K562 (cell line): Measurements from ENCODE around the gene PLA2G4D. TPM values are rescaled to one million over a fixed set of nuclear protein-coding genes. Genes with fewer than 3 reads are reported as not detected.

ENCODE experiments used
- ATAC-seq: fragments of 200-7000 bp; cut with Tn5 transposase; 3 replicates; pipeline ENCODE4 v1.9.1; 2020; ENCODE audit warnings: moderate library complexity
- BruUV-seq: library from RNA; stranded (reverse); fragments of 400-500 nt; replicated peaks from 2 replicates; lab custom pipeline; 2021; lab: Mats Ljungman, UMichigan
- CTCF ChIA-PET: fragments of 300-600 bp; formaldehyde crosslinking; extraction: SDS; loops from one replicate; lab custom pipeline; 2021; ENCODE audit warnings: low intra/inter-chr PET ratio; lab: Yijun Ruan, JAX
- POLR2A ChIA-PET: fragments of 300-600, 350-650 bp; sonication (Branson Sonifier 250); formaldehyde crosslinking; extraction: SDS; loops from one replicate; lab custom pipeline; 2021; ENCODE audit warnings: antibody characterized with exemption, inconsistent platforms; lab: Yijun Ruan, JAX
- DNase-seq, 4 experiments: peaks; one replicate each; pipeline versions ENCODE4 v3.0.0 to v3.0.0-alpha.2; 2011 to 2018; ENCODE audit warnings: low spot score in 3 of 4, mixed read lengths in 3 of 4; ENCODE audit errors: extremely low read depth in 1 of 4
- FAIRE-seq: peaks from 2 replicates; lab custom pipeline; 2011; peaks lifted over from hg19 to GRCh38; lab: Jason Lieb, UNC
- H2AFZ ChIP-seq: 2 replicates; pipeline ENCODE4 v1.6.0; 2011; ENCODE audit warnings: low read depth, low read length, control low read depth, inconsistent platforms
- H3K27ac ChIP-seq: fragments of 200-600 bp; 3 replicates; pipeline ENCODE4 v1.8.0; 2011; ENCODE audit warnings: low read depth, mild to moderate bottlenecking, control low read depth, inconsistent platforms, low read length, moderate library complexity, mixed read lengths; ENCODE audit errors: extremely low read depth
- H3K27me3 ChIP-seq, 2 experiments: fragments of 300-600 bp in 1 of 2; 2 replicates in 1 of 2; 3 replicates in 1 of 2; pipeline versions ENCODE4 v1.6.0 to v1.8.0; 2011; ENCODE audit warnings: inconsistent platforms in 2 of 2, low read length in 2 of 2, mild to moderate bottlenecking in 1 of 2, mixed read lengths in 1 of 2, moderate library complexity in 1 of 2; ENCODE audit not compliant: control insufficient read depth in 2 of 2, insufficient read depth in 2 of 2
- H3K36me3 ChIP-seq: fragments of 300-600 bp; 3 replicates; pipeline ENCODE4 v1.8.0; 2011; ENCODE audit warnings: mild to moderate bottlenecking, low read length, inconsistent platforms; ENCODE audit not compliant: control insufficient read depth, insufficient read depth
- H3K4me1 ChIP-seq, 2 experiments: fragments of 200-600 bp in 1 of 2; replicated peaks in 1 of 2; 2 replicates in 1 of 2; 3 replicates in 1 of 2; pipeline versions ENCODE4 v1.5.1 to v1.8.0; 2011; ENCODE audit warnings: inconsistent platforms in 2 of 2, low read length in 2 of 2, mild to moderate bottlenecking in 1 of 2, mixed read lengths in 1 of 2, moderate library complexity in 1 of 2; ENCODE audit not compliant: control insufficient read depth in 2 of 2, insufficient read depth in 2 of 2
- H3K4me2 ChIP-seq: 2 replicates; pipeline ENCODE4 v1.6.1; 2011; ENCODE audit warnings: low read length, control low read depth, inconsistent platforms, mixed read lengths; ENCODE audit not compliant: insufficient read depth
- H3K4me3 ChIP-seq: fragments of 200-600 bp; sonication (generic), shearing (Covaris generic); 2 replicates; pipeline ENCODE4 v1.5.1; 2016; ENCODE audit warnings: control low read depth, inconsistent platforms
- H3K79me2 ChIP-seq: fragments of 200-600 bp; 3 replicates; pipeline ENCODE4 v1.8.0; 2011; ENCODE audit warnings: low read length, inconsistent platforms; ENCODE audit not compliant: control insufficient read depth, insufficient read depth
- H3K9ac ChIP-seq, 2 experiments: 2 replicates each; pipeline versions ENCODE4 v1.6.0 to v1.6.1; 2011; ENCODE audit warnings: low read depth in 2 of 2, low read length in 2 of 2, control low read depth in 1 of 2, inconsistent platforms in 1 of 2, mild to moderate bottlenecking in 1 of 2, mixed read lengths in 1 of 2; ENCODE audit not compliant: insufficient read depth in 1 of 2
- H3K9me1 ChIP-seq: one replicate; pipeline ENCODE4 v1.6.0; 2011; ENCODE audit warnings: inconsistent platforms, mild to moderate bottlenecking, low read length, moderate library complexity; ENCODE audit not compliant: control insufficient read depth, insufficient read depth
- H3K9me3 ChIP-seq: replicated peaks from 2 replicates; pipeline ENCODE4 v1.5.1; 2011; ENCODE audit warnings: low read depth, low read length, inconsistent platforms; ENCODE audit not compliant: control insufficient read depth, insufficient read depth
- H4K20me1 ChIP-seq: replicated peaks from 2 replicates; pipeline ENCODE4 v1.6.1; 2011; ENCODE audit warnings: low read length, inconsistent platforms, mixed read lengths; ENCODE audit not compliant: control insufficient read depth, insufficient read depth
- ATF4 ChIP-seq: fragments of 450-650 bp; formaldehyde crosslinking; IDR thresholded peaks from 2 replicates; pipeline ENCODE4 v1.4.0; 2022; ENCODE audit warnings: mild to moderate bottlenecking, moderate library complexity
- CREM ChIP-seq: IDR thresholded peaks from 2 replicates; pipeline ENCODE4 v1.6.1; 2014; ENCODE audit warnings: antibody characterized with exemption, low read depth
- E2F5 ChIP-seq: sonication (generic); formaldehyde crosslinking; IDR thresholded peaks from 2 replicates; pipeline ENCODE4 v1.8.0; 2022; ENCODE audit warnings: mild to moderate bottlenecking, missing genetic modification reagents
- ELF4 ChIP-seq: fragments of 450-650 bp; formaldehyde crosslinking; IDR thresholded peaks from 2 replicates; pipeline ENCODE4 v1.4.0; 2022; ENCODE audit warnings: missing genetic modification characterization
- FOXM1 ChIP-seq, 2 experiments: fragments of 450-650 bp in 1 of 2; sonication (generic) in 1 of 2; formaldehyde crosslinking in 1 of 2; IDR thresholded peaks; 2 replicates each; pipeline versions ENCODE4 v1.6.1 to v1.9.0; 2017 to 2022; ENCODE audit warnings: low read depth in 2 of 2, mild to moderate bottlenecking in 2 of 2, missing genetic modification reagents in 1 of 2, moderate library complexity in 1 of 2
- GATAD2A ChIP-seq: fragments of 450-650 bp; IDR thresholded peaks from 2 replicates; pipeline ENCODE4 v1.6.1; 2017
- MYC ChIP-seq, 2 experiments: fragments of 250-450 bp in 1 of 2; sonication (Bioruptor Pico) in 1 of 2; IDR thresholded peaks; 2 replicates each; pipeline versions ENCODE4 v1.5.1 to v1.6.1; 2012 to 2021; ENCODE audit warnings: low read depth in 2 of 2, borderline replicate concordance in 1 of 2, improper control_type of control experiment in 1 of 2, low read length in 1 of 2, mild to moderate bottlenecking in 1 of 2, moderate library complexity in 1 of 2
- NCOR1 ChIP-seq: fragments of 450-650 bp; IDR thresholded peaks from 2 replicates; pipeline ENCODE4 v1.6.1; 2016; ENCODE audit warnings: mild to moderate bottlenecking, moderate library complexity
- NFATC3 ChIP-seq: fragments of 450-650 bp; IDR thresholded peaks from 2 replicates; pipeline ENCODE4 v1.6.1; 2017; ENCODE audit warnings: mild to moderate bottlenecking
- NR2C2 ChIP-seq, 2 experiments: fragments of 200-800 bp in 1 of 2; sonication (Bioruptor generic) in 1 of 2; sonication (generic) in 1 of 2; formaldehyde crosslinking in 1 of 2; IDR thresholded peaks; 2 replicates each; pipeline versions ENCODE4 v1.6.1 to v1.8.0; 2016 to 2022; ENCODE audit warnings: mild to moderate bottlenecking in 1 of 2, missing compliant biosample characterization in 1 of 2, missing genetic modification characterization in 1 of 2, missing genetic modification reagents in 1 of 2
- POLR2G ChIP-seq: fragments of 200-400 bp; formaldehyde crosslinking; IDR thresholded peaks from 2 replicates; pipeline ENCODE4 v1.6.1; 2017; ENCODE audit warnings: low read depth, mild to moderate bottlenecking, antibody characterized with exemption, low read length, moderate library complexity
- SIRT6 ChIP-seq: IDR thresholded peaks from one replicate; pipeline ENCODE4 v1.6.1; 2012; ENCODE audit warnings: low read depth, mild to moderate bottlenecking, control low read depth, inconsistent platforms, low read length, moderate library complexity
- SRSF3 ChIP-seq: fragments of 200-400 bp; formaldehyde crosslinking; IDR thresholded peaks from 2 replicates; pipeline ENCODE4 v1.6.1; 2016; ENCODE audit warnings: mild to moderate bottlenecking, low read length, moderate library complexity; ENCODE audit not compliant: insufficient read depth
- TCFL5 ChIP-seq: fragments of 250-450 bp; sonication (Bioruptor Pico); conservative IDR thresholded peaks from 2 replicates; pipeline ENCODE4 v1.6.1; 2021; ENCODE audit warnings: mild to moderate bottlenecking, moderate library complexity, matching md5 sums
- WHSC1 ChIP-seq: IDR thresholded peaks from one replicate; pipeline ENCODE4 v1.6.1; 2012; ENCODE audit warnings: low read length, control low read depth, inconsistent platforms
- ZBTB1 ChIP-seq: sonication (generic); formaldehyde crosslinking; IDR thresholded peaks from 2 replicates; pipeline ENCODE4 v1.8.1; 2023; ENCODE audit warnings: missing genetic modification reagents, low read depth, mild to moderate bottlenecking, borderline replicate concordance
- ZBTB26 ChIP-seq: fragments of 450-650 bp; formaldehyde crosslinking; IDR thresholded peaks from 2 replicates; pipeline ENCODE4 v1.4.0; 2022; ENCODE audit warnings: missing genetic modification characterization
- ZBTB9 ChIP-seq: fragments of 450-650 bp; formaldehyde crosslinking; IDR thresholded peaks from 2 replicates; pipeline ENCODE4 v1.4.0; 2020; ENCODE audit warnings: mild to moderate bottlenecking, moderate library complexity
- ZNF121 ChIP-seq: sonication (generic); formaldehyde crosslinking; conservative IDR thresholded peaks from 2 replicates; pipeline ENCODE4 v1.8.0; 2022; ENCODE audit warnings: missing genetic modification reagents
- WGBS: fragments of 100-300 bp; shearing (Covaris generic); methylation state at CpG from one replicate; pipeline ENCODE4 v1.1.6; 2016; ENCODE audit warnings: low coverage, mixed read lengths; ENCODE audit not compliant: insufficient coverage; ENCODE audit errors: missing lambda C conversion rate; 5-methylcytosine and 5-hydroxymethylcytosine counted together
- in situ Hi-C: fragments of 300-500 bp; cut with MboI; formaldehyde crosslinking; loops from 4 replicates; pipeline ENCODE4 v1.15.0; 2018; ENCODE audit warnings: inconsistent platforms, mixed read lengths
- intact Hi-C: fragments of 100-400 bp; cut with micrococcal nuclease; formaldehyde crosslinking; loops from 2 replicates; pipeline ENCODE4 v1.14.2; 2022
- polyA plus RNA-seq, 8 experiments: library from polyadenylated mRNA; depleted of rRNA in 4 of 8; stranded (reverse) in 5 of 8; unstranded in 3 of 8; fragments of >200 nt; fragmentation: Nextera tagmentation in 2 of 8; fragmentation: Illumina TruSeq in 1 of 8; extraction: Ambion mirVana in 2 of 8; extraction: Trizol in 1 of 8; gene quantifications; 2 replicates each; pipeline versions ENCODE4 v1.2.1 to v1.2.3, GENCODE V29; 2011 to 2014; ENCODE audit warnings: inconsistent platforms in 1 of 8, missing spikeins in 1 of 8
- total RNA-seq, 7 experiments: library from RNA; depleted of rRNA in 6 of 7; stranded (reverse); fragments of >200 nt in 6 of 7; fragmentation: Illumina TruSeq in 2 of 7; extraction: Trizol in 2 of 7; gene quantifications; 2 replicates each; pipeline versions ENCODE4 v1.2.1 to v1.2.3, GENCODE V29; 2011 to 2021; ENCODE audit warnings: low replicate concordance in 1 of 7

Gene PLA2G4D
- total and polyA plus RNA-seq, 9 of the 15 experiments (the other 6 are each of a cell fraction or from before 2014, with no cell fraction given): 0.04 TPM; not detected in 8

- H2AFZ ChIP-seq: no peak overlapping the region
- H3K36me3 ChIP-seq: no peaks in the 10 kb centered on the region
- H3K79me2 ChIP-seq: no peaks in the 10 kb centered on the region
- peaks cover 0 to 11% of the 10 kb centered on the region in 2 experiments; a peak in 1 of 5 replicates for H3K4me1 ChIP-seq
- H3K27me3 ChIP-seq: peaks cover 29 to 44% of the 10 kb centered on the region in 2 experiments; a peak in 3 of 5 replicates
- H3K9me3 ChIP-seq: no peaks in the 10 kb centered on the region; the same call in 1 of the 2 replicates
- BruUV-seq: no TSS peak
- no peak overlapping the region; a peak in 1 of 4 replicates for H3K9ac ChIP-seq
- in situ Hi-C loops (no loop called here), intact Hi-C loops (no loop called here)
- H3K4me3 ChIP-seq: no peak overlapping the region
- no peaks in the 10 kb centered on the region for H4K20me1 ChIP-seq
- DNase-seq: no peak
- TF ChIP-seq E2F5 (CRISPR knock-in tag) (no peak), TCFL5 (CRISPR knock-in tag) (no peak), POLR2G (no peak), GATAD2A (no peak), ZBTB1 (CRISPR knock-in tag) (no peak), NR2C2 (CRISPR knock-in tag; IDR thresholded peaks at IDR 0.05) (no peak), NR2C2 (tag; IDR thresholded peaks at IDR 0.05) (no peak), MYC (IDR thresholded peaks at IDR 0.05; ENCODE audit: low read depth, low read length) (no peak), MYC (CRISPR knock-in tag; IDR thresholded peaks at IDR 0.05; ENCODE audit: borderline replicate concordance, low read depth) (no peak), ZBTB26 (CRISPR knock-in tag) (no peak), ZBTB9 (no peak), NFATC3 (no peak), SRSF3 (no peak), ATF4 (CRISPR knock-in tag) (no peak), WHSC1 (no peak), ZNF121 (no peak), CREM (no peak), ELF4 (CRISPR knock-in tag) (no peak), FOXM1 (IDR thresholded peaks at IDR 0.05; ENCODE audit: low read depth) (no peak), FOXM1 (CRISPR knock-in tag; IDR thresholded peaks at IDR 0.05; ENCODE audit: low read depth) (no peak), SIRT6 (no peak), NCOR1 (no peak)
- ATAC-seq: no peak
- no peaks in the 10 kb centered on the region for H3K9me1 ChIP-seq
- 3% methylated on average over 9 of the region's 9 CpGs for WGBS
- H3K27ac ChIP-seq: no peak overlapping the region
- no peak for FAIRE-seq
- ChIA-PET CTCF (no interaction called here), POLR2A (no interaction called here)
- H3K4me2 ChIP-seq: no peak overlapping the region
These were observed 57.4 kb downstream of the PLA2G4D start for GRCh38 chr15:42036966-42037365.
